ENCODE measurements around the gene KCNK7.

The KCNK7 gene

DNA sequence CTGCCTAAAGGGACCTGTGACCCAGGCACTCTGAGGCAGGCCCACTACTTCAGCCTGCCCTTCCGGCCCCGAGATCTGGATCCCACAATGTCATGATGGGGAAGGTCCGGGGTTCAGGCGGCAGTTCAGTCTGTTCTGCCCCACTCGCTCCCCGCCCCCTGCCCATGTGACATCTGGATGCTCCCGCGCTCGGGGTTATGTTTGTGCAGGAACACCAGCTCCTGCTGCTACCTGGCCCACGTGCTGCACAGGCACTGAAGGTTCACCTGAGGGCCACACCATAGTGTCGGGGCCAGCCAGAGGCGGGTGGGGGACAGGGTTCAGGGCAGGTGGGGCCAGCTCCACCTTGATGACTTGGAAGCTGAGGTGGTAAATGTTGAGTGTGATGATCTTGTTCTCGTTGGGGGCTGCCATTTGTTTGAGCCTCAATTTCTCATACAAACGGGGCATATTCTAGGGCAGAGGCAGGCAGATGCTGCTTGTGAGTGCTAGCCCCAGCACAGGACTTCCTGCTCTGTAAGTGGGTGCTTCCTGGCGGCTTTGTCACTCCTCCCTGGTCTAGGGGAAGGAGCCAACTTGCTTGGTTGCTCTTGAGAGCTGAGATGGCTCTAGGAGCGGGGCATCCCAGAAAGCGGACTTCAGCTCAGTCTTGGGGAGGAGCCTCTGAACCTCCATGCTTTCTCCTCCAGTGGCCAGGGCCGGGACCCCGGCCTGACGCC, 37.9 kb upstream of the KCNK7 start:
- TF ChIP-seq POLR2AphosphoS5 (IDR thresholded peaks at IDR 0.05; ENCODE audit: low read depth, low read length) = no peak

GRCh38 chr11:65630215-65630614, 34.6 kb upstream of the KCNK7 start:
- TF ChIP-seq TAF1 (IDR thresholded peaks at IDR 0.05; ENCODE audit: borderline replicate concordance, insufficient read depth, low read length) = no peak
- no peak for TF ChIP-seq SIN3A (IDR thresholded peaks at IDR 0.05; ENCODE audit: borderline replicate concordance, insufficient read depth, low read length)
- no peak for TF ChIP-seq POLR2AphosphoS5 (IDR thresholded peaks at IDR 0.05; ENCODE audit: low read depth, low read length)
- TF ChIP-seq REST (IDR thresholded peaks at IDR 0.05; ENCODE audit: insufficient read depth in 1 of 2, low read depth in 2 of 2, low read length in 2 of 2) = no peak
- no peak for TF ChIP-seq FOXP2 (optimal IDR thresholded peaks at IDR 0.05; ENCODE audit: borderline replicate concordance, extremely low read depth, extremely low read length, insufficient read depth)

DNA sequence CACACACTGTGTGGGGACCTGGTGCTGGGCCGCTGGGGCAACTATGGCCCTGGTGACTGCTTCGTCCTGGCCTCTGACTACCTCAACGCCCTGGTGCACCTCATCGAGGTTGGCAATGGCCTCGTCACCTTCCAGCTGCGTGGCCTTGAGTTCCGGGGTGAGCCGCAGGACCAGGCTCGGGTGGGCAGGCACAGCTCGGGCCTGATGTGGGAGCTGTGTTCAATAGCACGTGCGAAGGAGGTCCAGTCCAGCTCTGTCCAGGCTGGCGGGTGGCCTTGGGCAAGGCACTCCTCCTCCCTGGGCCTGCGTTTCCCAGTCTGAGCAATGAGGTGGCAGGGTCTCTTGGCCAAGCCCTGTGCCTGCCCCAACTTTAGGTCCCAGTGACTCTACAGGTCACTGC, 34.0 kb upstream of the KCNK7 start:
- TF ChIP-seq POLR2AphosphoS5 (IDR thresholded peaks at IDR 0.05; ENCODE audit: low read depth, low read length) (no peak), FOXP2 (optimal IDR thresholded peaks at IDR 0.05; ENCODE audit: borderline replicate concordance, extremely low read depth, extremely low read length, insufficient read depth) (no peak), SIN3A (IDR thresholded peaks at IDR 0.05; ENCODE audit: borderline replicate concordance, insufficient read depth, low read length) (no peak), TAF1 (IDR thresholded peaks at IDR 0.05; ENCODE audit: borderline replicate concordance, insufficient read depth, low read length) (no peak), REST (IDR thresholded peaks at IDR 0.05; ENCODE audit: insufficient read depth in 1 of 2, low read depth in 2 of 2, low read length in 2 of 2) (no peak)

GRCh38 chr11:65627202-65627601, 31.6 kb upstream of the KCNK7 start:
- TF ChIP-seq REST (IDR thresholded peaks at IDR 0.05; ENCODE audit: insufficient read depth in 1 of 2, low read depth in 2 of 2, low read length in 2 of 2) (no peak), POLR2AphosphoS5 (IDR thresholded peaks at IDR 0.05; ENCODE audit: low read depth, low read length) (no peak), TAF1 (IDR thresholded peaks at IDR 0.05; ENCODE audit: borderline replicate concordance, insufficient read depth, low read length) (no peak), FOXP2 (optimal IDR thresholded peaks at IDR 0.05; ENCODE audit: borderline replicate concordance, extremely low read depth, extremely low read length, insufficient read depth) (no peak), SIN3A (IDR thresholded peaks at IDR 0.05; ENCODE audit: borderline replicate concordance, insufficient read depth, low read length) (no peak)

DNA sequence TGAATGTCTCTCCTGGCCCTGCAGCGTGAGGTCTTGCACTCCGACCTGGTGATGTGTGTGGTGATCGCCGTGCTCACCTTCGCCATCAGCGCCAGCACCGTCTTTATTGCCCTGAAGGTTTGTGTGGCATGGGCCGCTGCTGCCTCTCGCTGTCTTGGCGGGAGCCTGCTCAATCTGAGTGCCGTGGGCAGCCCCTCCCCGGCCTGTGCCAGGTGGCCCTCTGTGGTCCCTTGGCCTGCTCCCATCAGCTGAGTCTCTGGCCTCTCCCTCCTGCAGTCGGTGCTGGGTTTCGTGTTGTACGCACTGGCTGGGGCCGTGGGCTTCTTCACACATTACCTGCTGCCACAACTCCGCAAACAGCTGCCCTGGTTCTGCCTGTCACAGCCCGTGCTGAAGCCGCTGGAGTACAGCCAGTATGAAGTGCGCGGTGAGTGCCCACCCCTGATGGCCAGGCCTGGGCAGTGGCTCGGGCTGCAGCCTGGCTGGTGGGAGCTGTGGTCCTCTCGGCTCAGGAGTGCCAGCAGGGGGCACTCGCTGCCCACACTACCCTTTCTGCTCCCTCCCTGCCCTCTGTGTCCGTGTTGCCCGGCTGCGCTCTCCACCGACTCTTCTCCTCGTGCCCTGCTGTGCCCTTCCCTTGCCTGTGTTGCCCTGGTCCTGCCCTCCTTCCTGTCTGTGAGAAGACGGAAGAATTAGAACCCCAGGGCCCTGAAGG, 30.2 kb upstream of the KCNK7 start:
- TF ChIP-seq FOXP2 (optimal IDR thresholded peaks at IDR 0.05; ENCODE audit: borderline replicate concordance, extremely low read depth, extremely low read length, insufficient read depth) = peak; percentile 22
- no peak for TF ChIP-seq SIN3A (IDR thresholded peaks at IDR 0.05; ENCODE audit: borderline replicate concordance, insufficient read depth, low read length)

- TF ChIP-seq SIN3A (IDR thresholded peaks at IDR 0.05; ENCODE audit: borderline replicate concordance, insufficient read depth, low read length) (no peak), POLR2AphosphoS5 (IDR thresholded peaks at IDR 0.05; ENCODE audit: low read depth, low read length) (no peak), TAF1 (IDR thresholded peaks at IDR 0.05; ENCODE audit: borderline replicate concordance, insufficient read depth, low read length) (no peak), FOXP2 (optimal IDR thresholded peaks at IDR 0.05; ENCODE audit: borderline replicate concordance, extremely low read depth, extremely low read length, insufficient read depth) (no peak), REST (IDR thresholded peaks at IDR 0.05; ENCODE audit: insufficient read depth in 1 of 2, low read depth in 2 of 2, low read length in 2 of 2) (no peak)
Measured at GRCh38 chr11:65624931-65625627, 29.5 kb upstream of the KCNK7 start.

All from PFSK-1 (cell line).